A549 (cell line): ENCODE results near the gene SSC5D.

Source experiments
- EP300 ChIP-seq, 2 experiments: fragments of >200 bp; sonication (Bioruptor Twin); formaldehyde crosslinking; IDR thresholded peaks; 2 replicates in 1 of 2; 3 replicates in 1 of 2; pipeline ENCODE4 v1.6.1; 2016 to 2017
- HOXA7 ChIP-seq: fragments of 250-450 bp; sonication (Bioruptor Pico); IDR thresholded peaks from 2 replicates; pipeline ENCODE4 v1.5.0; 2020; ENCODE audit warnings: mild to moderate bottlenecking, moderate library complexity
- NR3C1 ChIP-seq: fragments of >200 bp; sonication (Bioruptor Twin); formaldehyde crosslinking; IDR thresholded peaks from 3 replicates; pipeline ENCODE4 v1.6.1; 2017
- SMC3 ChIP-seq: fragments of >200 bp; sonication (Bioruptor Twin); formaldehyde crosslinking; IDR thresholded peaks from 3 replicates; pipeline ENCODE4 v1.6.1; 2018; ENCODE audit warnings: inconsistent platforms
- TF ChIP-seq, protein P1 (sequence below): IDR thresholded peaks from 2 replicates; pipeline ENCODE4 v1.6.1; 2012
- TF ChIP-seq, protein P2 (sequence below): fragments of >200 bp; sonication (Bioruptor Twin); formaldehyde crosslinking; IDR thresholded peaks from 3 replicates; pipeline ENCODE4 v1.5.1; 2016
- TF ChIP-seq, protein P3 (sequence below): fragments of 200-600 bp; sonication (generic); IDR thresholded peaks from 2 replicates; pipeline ENCODE4 v1.6.1; 2016; ENCODE audit warnings: antibody characterized with exemption, mild to moderate bottlenecking, moderate library complexity

DNA sequence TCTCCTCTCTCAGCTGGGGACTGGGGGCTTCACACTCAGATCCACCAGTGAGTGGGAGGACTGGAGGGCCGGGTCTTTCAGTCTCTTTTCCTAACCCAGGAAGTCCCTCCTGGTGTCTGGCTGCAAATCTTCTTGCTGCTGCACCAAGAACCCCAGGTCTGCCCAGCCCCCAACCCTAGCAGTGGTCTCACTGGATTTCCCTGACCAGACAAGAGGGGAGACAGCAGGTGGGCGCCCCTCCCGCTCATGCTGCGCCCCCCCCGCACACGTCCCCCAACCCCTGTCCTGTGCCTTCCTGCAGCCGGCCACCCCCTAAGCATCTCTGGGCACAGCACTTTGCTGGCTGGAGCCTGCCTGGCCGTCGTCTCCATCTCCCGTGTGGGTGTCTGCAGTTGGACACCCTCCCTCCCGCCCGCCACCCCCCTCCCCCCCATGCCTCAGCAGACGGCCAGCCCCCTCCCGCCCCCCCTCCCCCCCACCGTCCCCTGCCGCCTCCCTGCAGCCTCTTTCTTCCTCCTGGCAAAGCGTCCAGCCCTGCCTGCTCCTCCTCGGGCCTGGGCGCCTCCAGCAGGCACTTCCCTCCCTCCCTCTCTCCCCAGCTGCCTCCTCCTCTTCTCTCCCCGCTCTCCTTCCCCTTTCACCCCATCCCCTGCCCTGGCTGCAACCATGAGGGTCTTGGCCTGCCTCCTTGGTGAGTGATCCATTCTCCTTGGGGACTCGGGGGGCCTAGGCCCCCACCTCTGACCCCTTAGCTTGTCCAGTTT lies at the start of gene SSC5D:
- TF ChIP-seq HOXA7 (CRISPR knock-in tag) (no peak), NR3C1 (no peak), EP300 (IDR thresholded peaks at IDR 0.05) (no peak), SMC3 (no peak)
- TF ChIP-seq, protein P1, sequence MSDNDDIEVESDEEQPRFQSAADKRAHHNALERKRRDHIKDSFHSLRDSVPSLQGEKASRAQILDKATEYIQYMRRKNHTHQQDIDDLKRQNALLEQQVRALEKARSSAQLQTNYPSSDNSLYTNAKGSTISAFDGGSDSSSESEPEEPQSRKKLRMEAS, result no peak; the same call in 1 of the 2 replicates
- TF ChIP-seq, protein P2, sequence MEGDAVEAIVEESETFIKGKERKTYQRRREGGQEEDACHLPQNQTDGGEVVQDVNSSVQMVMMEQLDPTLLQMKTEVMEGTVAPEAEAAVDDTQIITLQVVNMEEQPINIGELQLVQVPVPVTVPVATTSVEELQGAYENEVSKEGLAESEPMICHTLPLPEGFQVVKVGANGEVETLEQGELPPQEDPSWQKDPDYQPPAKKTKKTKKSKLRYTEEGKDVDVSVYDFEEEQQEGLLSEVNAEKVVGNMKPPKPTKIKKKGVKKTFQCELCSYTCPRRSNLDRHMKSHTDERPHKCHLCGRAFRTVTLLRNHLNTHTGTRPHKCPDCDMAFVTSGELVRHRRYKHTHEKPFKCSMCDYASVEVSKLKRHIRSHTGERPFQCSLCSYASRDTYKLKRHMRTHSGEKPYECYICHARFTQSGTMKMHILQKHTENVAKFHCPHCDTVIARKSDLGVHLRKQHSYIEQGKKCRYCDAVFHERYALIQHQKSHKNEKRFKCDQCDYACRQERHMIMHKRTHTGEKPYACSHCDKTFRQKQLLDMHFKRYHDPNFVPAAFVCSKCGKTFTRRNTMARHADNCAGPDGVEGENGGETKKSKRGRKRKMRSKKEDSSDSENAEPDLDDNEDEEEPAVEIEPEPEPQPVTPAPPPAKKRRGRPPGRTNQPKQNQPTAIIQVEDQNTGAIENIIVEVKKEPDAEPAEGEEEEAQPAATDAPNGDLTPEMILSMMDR, result no peak
- TF ChIP-seq, protein P3, sequence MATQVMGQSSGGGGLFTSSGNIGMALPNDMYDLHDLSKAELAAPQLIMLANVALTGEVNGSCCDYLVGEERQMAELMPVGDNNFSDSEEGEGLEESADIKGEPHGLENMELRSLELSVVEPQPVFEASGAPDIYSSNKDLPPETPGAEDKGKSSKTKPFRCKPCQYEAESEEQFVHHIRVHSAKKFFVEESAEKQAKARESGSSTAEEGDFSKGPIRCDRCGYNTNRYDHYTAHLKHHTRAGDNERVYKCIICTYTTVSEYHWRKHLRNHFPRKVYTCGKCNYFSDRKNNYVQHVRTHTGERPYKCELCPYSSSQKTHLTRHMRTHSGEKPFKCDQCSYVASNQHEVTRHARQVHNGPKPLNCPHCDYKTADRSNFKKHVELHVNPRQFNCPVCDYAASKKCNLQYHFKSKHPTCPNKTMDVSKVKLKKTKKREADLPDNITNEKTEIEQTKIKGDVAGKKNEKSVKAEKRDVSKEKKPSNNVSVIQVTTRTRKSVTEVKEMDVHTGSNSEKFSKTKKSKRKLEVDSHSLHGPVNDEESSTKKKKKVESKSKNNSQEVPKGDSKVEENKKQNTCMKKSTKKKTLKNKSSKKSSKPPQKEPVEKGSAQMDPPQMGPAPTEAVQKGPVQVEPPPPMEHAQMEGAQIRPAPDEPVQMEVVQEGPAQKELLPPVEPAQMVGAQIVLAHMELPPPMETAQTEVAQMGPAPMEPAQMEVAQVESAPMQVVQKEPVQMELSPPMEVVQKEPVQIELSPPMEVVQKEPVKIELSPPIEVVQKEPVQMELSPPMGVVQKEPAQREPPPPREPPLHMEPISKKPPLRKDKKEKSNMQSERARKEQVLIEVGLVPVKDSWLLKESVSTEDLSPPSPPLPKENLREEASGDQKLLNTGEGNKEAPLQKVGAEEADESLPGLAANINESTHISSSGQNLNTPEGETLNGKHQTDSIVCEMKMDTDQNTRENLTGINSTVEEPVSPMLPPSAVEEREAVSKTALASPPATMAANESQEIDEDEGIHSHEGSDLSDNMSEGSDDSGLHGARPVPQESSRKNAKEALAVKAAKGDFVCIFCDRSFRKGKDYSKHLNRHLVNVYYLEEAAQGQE, result no peak
